ENCODE data around the gene NPDC1.

Gene NPDC1

DNA sequence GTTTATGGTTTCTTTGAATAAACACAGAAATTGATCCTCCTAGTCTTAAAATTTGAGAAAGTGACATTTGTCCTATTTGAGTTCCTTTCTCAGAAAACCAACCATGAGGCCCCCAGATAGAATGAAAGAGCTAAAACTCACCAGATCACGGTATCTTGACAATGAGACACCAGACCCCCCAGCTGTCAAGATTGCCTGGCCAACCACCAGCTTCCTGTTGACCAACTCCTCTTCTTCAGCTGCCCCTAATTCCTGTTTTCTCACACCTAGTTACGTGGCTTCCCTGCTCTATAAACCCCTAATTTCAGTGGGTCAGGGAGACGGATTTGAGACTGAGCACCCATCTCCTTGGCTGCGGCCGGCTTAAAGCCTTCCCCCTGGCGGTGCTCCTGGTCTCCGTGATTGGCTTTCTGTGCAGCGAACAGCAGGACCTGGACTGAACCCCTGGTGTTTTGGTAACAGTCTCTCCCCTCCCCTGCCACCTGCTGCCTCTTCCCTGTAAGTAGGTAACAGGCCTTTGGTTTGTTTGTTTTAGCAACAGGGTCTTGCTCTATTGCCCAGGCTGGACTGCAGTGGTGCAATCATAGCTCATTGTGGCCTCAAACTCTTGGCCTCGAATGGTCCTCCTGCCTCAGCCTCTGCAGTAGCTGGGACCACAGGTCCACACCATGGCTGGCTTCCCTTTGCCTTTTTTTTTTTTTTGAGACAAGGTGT is 12.7 kb upstream of the NPDC1 start:
- ATAC-seq, result no peak
- TF ChIP-seq PATZ1 (CRISPR knock-in tag; IDR thresholded peaks at IDR 0.05; ENCODE audit: borderline replicate concordance) (no peak), TSHZ2 (CRISPR knock-in tag; IDR thresholded peaks at IDR 0.05) (no peak), ESRRG (CRISPR knock-in tag; IDR thresholded peaks at IDR 0.05) (no peak), SNAI2 (CRISPR knock-in tag; IDR thresholded peaks at IDR 0.05) (no peak), CSDC2 (CRISPR knock-in tag; IDR thresholded peaks at IDR 0.05) (no peak), OSR1 (CRISPR knock-in tag; IDR thresholded peaks at IDR 0.05) (no peak), ZNF70 (CRISPR knock-in tag; IDR thresholded peaks at IDR 0.05) (no peak), RARB (CRISPR knock-in tag; IDR thresholded peaks at IDR 0.05) (no peak), GLIS3 (CRISPR knock-in tag; IDR thresholded peaks at IDR 0.05) (no peak), CSRNP3 (CRISPR knock-in tag; IDR thresholded peaks at IDR 0.05) (no peak), ARNTL (CRISPR knock-in tag; IDR thresholded peaks at IDR 0.05; ENCODE audit: borderline replicate concordance, low read depth) (no peak), ZNF8 (CRISPR knock-in tag; IDR thresholded peaks at IDR 0.05) (no peak), ZFP3 (CRISPR knock-in tag; IDR thresholded peaks at IDR 0.05) (no peak), TCF4 (CRISPR knock-in tag; IDR thresholded peaks at IDR 0.05; ENCODE audit: borderline replicate concordance) (no peak)

DNA sequence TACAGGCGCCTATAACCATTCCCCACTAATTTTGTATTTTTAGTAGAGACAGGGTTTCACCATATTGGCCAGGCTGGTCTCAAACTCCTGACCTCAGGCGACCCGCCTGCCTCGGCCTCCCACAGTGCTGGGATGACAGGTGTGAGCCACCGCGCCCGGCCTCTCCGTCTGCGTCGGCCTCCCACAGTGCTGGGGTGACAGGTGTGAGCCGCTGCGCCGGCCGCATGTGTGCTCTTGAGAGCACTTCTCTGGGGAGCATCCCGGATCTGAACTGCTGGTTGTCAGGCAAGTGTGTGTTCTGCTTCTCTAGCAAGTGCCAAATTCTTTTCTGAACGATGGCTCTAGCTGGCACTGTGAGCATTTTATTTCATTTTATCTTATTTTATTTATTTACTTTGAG is 11.6 kb upstream of the NPDC1 start:
- no peak for ATAC-seq
- TF ChIP-seq ZC3H10 (CRISPR knock-in tag; IDR thresholded peaks at IDR 0.05), result no peak

GRCh38 chr9:137056739-137057415 is 10.9 kb upstream of the NPDC1 start:
- ATAC-seq, result no peak
- TF ChIP-seq ESRRG (CRISPR knock-in tag; IDR thresholded peaks at IDR 0.05) (no peak), RARB (CRISPR knock-in tag; IDR thresholded peaks at IDR 0.05) (no peak), CREB5 (CRISPR knock-in tag; IDR thresholded peaks at IDR 0.05; ENCODE audit: low read depth) (no peak), ZNF565 (CRISPR knock-in tag; conservative IDR thresholded peaks at IDR 0.05; ENCODE audit: low read depth) (no peak), CSDC2 (CRISPR knock-in tag; IDR thresholded peaks at IDR 0.05) (no peak), PPARA (CRISPR knock-in tag; IDR thresholded peaks at IDR 0.05; ENCODE audit: borderline replicate concordance) (no peak), ZNF70 (CRISPR knock-in tag; IDR thresholded peaks at IDR 0.05) (no peak), ZNF8 (CRISPR knock-in tag; IDR thresholded peaks at IDR 0.05) (no peak), ZFP3 (CRISPR knock-in tag; IDR thresholded peaks at IDR 0.05) (no peak), OSR1 (CRISPR knock-in tag; IDR thresholded peaks at IDR 0.05) (no peak)

Measured in SK-N-SH treated with all-trans-retinoic acid at 6 μM for 48 hours (cell line).